Hepatocyte (in vitro differentiated cells): ENCODE results near the gene MAP7.

Experiments
- EZH2 ChIP-seq: fragments of 200-600 bp; sonication (generic); IDR thresholded peaks from 2 replicates; pipeline ENCODE4 v1.6.1; 2016; ENCODE audit warnings: antibody characterized with exemption, mild to moderate bottlenecking, borderline replicate concordance
- EZH2phosphoT487 ChIP-seq: fragments of 200-600 bp; sonication (generic); IDR thresholded peaks from one replicate; pipeline ENCODE4 v1.6.1; 2018; ENCODE audit warnings: antibody characterized with exemption, mild to moderate bottlenecking, low read depth, moderate library complexity; ENCODE audit not compliant: unreplicated experiment, severe bottlenecking
- TF ChIP-seq, protein P1 (sequence below): fragments of 200-600 bp; sonication (generic); IDR thresholded peaks from 2 replicates; pipeline ENCODE4 v1.5.1; 2016; ENCODE audit warnings: antibody characterized with exemption, mild to moderate bottlenecking; ENCODE audit not compliant: poor library complexity

DNA sequence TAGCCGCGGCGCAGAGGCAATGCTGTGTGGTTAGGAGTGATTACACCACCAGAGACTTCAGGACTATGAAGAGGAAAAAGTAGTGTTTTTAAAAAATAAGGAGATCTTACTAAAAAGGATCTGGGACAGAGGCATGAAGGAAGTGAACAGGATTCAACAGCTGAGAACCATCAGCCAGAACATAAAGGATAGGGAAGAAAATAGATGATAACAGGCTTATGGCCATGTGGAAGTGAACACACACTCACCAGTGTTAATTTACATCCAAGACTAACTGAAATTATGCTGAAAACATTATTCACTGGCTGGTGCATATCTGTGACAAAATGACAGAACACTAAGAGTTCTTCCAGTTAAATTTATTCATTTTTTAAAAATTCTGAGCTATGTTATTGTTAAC lies 213.1 kb downstream of the MAP7 start:
- TF ChIP-seq, protein P1, sequence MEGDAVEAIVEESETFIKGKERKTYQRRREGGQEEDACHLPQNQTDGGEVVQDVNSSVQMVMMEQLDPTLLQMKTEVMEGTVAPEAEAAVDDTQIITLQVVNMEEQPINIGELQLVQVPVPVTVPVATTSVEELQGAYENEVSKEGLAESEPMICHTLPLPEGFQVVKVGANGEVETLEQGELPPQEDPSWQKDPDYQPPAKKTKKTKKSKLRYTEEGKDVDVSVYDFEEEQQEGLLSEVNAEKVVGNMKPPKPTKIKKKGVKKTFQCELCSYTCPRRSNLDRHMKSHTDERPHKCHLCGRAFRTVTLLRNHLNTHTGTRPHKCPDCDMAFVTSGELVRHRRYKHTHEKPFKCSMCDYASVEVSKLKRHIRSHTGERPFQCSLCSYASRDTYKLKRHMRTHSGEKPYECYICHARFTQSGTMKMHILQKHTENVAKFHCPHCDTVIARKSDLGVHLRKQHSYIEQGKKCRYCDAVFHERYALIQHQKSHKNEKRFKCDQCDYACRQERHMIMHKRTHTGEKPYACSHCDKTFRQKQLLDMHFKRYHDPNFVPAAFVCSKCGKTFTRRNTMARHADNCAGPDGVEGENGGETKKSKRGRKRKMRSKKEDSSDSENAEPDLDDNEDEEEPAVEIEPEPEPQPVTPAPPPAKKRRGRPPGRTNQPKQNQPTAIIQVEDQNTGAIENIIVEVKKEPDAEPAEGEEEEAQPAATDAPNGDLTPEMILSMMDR, result no peak
- TF ChIP-seq EZH2 (no peak), EZH2phosphoT487 (no peak)
